GM18499 (cell line): ENCODE results near the gene GHITM.
"Not testable (repeated sequence)": the region's sequence is repeated elsewhere in the genome, so short reads cannot be mapped to it uniquely, and the experiment has no call there.

ENCODE experiments used
- ATAC-seq: cut with Tn5 transposase; IDR thresholded peaks from one replicate; pipeline ENCODE4 v1.9.1; 2021; ENCODE audit warnings: moderate number of reproducible peaks; ENCODE audit not compliant: insufficient read depth, unreplicated experiment

Gene GHITM

GRCh38 chr10:84140036-84140379 lies 699 bp downstream of the GHITM start:
- no peak for ATAC-seq

GRCh38 chr10:84147347-84147746 lies 8.0 kb downstream of the GHITM start:
- no peak for ATAC-seq

GRCh38 chr10:84148006-84148597 lies 8.8 kb downstream of the GHITM start:
- not testable (repeated sequence) for ATAC-seq

- ATAC-seq, result no peak
These were observed 10.5 kb downstream of the GHITM start for GRCh38 chr10:84149854-84150253.

- no peak for ATAC-seq
These were observed 13.5 kb downstream of the GHITM start for GRCh38 chr10:84152769-84153168.

GRCh38 chr10:84155521-84155920 lies 16.2 kb downstream of the GHITM start:
- ATAC-seq, result no peak

- ATAC-seq, result no peak
These were observed 16.7 kb downstream of the GHITM start for GRCh38 chr10:84156009-84156408.

GRCh38 chr10:84156768-84157167 lies 17.5 kb downstream of the GHITM start:
- ATAC-seq, result no peak

GRCh38 chr10:84158061-84158460 lies 18.8 kb downstream of the GHITM start:
- no peak for ATAC-seq

- ATAC-seq, result no peak
These were observed 19.2 kb downstream of the GHITM start for GRCh38 chr10:84158550-84158949.

GRCh38 chr10:84159076-84159685 lies 19.9 kb downstream of the GHITM start:
- ATAC-seq, result no peak

GRCh38 chr10:84160663-84161362 lies 21.5 kb downstream of the GHITM start:
- ATAC-seq, result no peak

- ATAC-seq, result no peak
These were observed 24.7 kb downstream of the GHITM start for GRCh38 chr10:84163996-84164395.

- ATAC-seq, result no peak
These were observed 25.1 kb downstream of the GHITM start for GRCh38 chr10:84164442-84164841.

- no peak for ATAC-seq
These were observed 27.4 kb downstream of the GHITM start for GRCh38 chr10:84166620-84167288.

GRCh38 chr10:84167289-84167653 lies 28.0 kb downstream of the GHITM start:
- ATAC-seq, result not testable (repeated sequence)

GRCh38 chr10:84168382-84168781 lies 29.1 kb downstream of the GHITM start:
- ATAC-seq, result not testable (repeated sequence)

GRCh38 chr10:84171237-84171636 lies 31.9 kb downstream of the GHITM start:
- ATAC-seq, result not testable (repeated sequence)

- ATAC-seq, result peak; percentile 24
These were observed 32.6 kb downstream of the GHITM start for GRCh38 chr10:84171700-84172466.

- peak; percentile 35 for ATAC-seq
These were observed 33.4 kb downstream of the GHITM start for GRCh38 chr10:84172467-84173356.
